ENCODE data around the gene DNAH17. TPM values are rescaled to one million over a fixed set of nuclear protein-coding genes. Genes with fewer than 3 reads are reported as not detected.

The DNAH17 gene
- total RNA-seq, 4 donors from 2014 or later, result under 0.01 TPM; not detected in 3

- in situ Hi-C loops (cut with MboI; ENCODE audit: low pct_ligation_motif_present in 1 of 4, low pct_unique_long_range_greater_than_20kb in 1 of 4, low sequenced_read_pairs in 3 of 4), result loop anchor here in 1 of 4 donors (10.0 to 25.0 kb wide), 2 partner anchors 211 to 319 kb away; no protein-coding TSS in a partner anchor
- DNase-seq, result no peak
- no peaks in the 10 kb centered on the region for H3K27me3 ChIP-seq
- no peaks in the 10 kb centered on the region for H3K4me1 ChIP-seq
- intact Hi-C loops (cut with DNase I; ENCODE audit: low total_unique reads), result loop anchor here (10.0 kb wide), 1 partner anchor 251 kb away; no protein-coding TSS in a partner anchor
- H3K36me3 ChIP-seq, result no peaks in the 10 kb centered on the region
- H3K27ac ChIP-seq, result no peak overlapping the region
- no peak for TF ChIP-seq POLR2AphosphoS5 (IDR thresholded peaks at IDR 0.05)
- TF ChIP-seq EP300 (IDR thresholded peaks at IDR 0.05; ENCODE audit: low read depth), result no peak
- no peak for TF ChIP-seq CTCF (IDR thresholded peaks at IDR 0.05)
- TF ChIP-seq POLR2A (IDR thresholded peaks at IDR 0.05), result no peak
- H3K4me3 ChIP-seq, result no peak overlapping the region
- no peaks in the 10 kb centered on the region for H3K9me3 ChIP-seq
- 70% methylated on average over 9 of the region's 9 CpGs; no CpG with 5 or more reads in 1 of the 2 donors for WGBS, 2 donors (ENCODE audit: low coverage in 1 of 2)
These were observed 83.7 kb downstream of the DNAH17 start for GRCh38 chr17:78493450-78493849.

DNA sequence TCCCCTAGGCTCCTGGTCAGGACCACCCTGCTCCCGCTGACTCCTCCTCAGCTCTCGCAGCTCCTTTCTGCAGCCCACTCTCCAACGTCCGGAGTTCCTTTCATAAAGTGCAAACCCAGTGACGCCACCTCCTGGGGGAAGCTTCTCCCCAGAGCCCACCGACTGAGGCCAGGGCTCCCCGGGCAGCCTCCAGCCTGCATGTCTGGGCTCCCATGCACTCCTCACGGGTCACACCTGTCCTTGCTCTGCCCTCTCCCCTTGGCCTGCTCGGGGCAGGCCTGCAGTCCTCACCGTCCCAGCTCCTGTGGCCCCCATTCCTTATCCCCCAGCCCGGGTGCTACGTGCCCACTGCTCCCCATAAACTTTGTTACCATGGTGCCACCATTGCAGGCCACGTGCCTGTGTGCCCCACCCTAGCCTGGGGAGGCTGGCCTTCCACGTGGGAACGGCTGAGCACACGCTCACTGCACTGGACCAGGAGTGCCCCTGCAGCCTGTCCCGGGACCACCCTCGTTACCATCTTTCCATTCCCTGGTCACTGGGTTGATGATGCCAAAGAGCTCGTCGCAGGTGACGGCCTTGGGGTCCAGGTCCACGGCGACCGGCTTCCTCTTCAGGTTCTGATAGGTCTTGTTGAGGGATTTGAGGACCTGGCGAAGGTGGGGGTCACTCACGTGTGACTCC is 84.9 kb downstream of the DNAH17 start:
- Histone ChIP-seq H3K9me3 (no peaks in the 10 kb centered on the region), H3K27ac (no peak overlapping the region), H3K27me3 (no peaks in the 10 kb centered on the region), H3K36me3 (no peaks in the 10 kb centered on the region), H3K4me3 (no peak overlapping the region), H3K4me1 (no peaks in the 10 kb centered on the region)
- intact Hi-C loops (cut with DNase I; ENCODE audit: low total_unique reads), result loop anchor here (10.0 kb wide), 1 partner anchor 253 kb away; no protein-coding TSS in a partner anchor
- in situ Hi-C loops (cut with MboI; ENCODE audit: low pct_ligation_motif_present in 1 of 4, low pct_unique_long_range_greater_than_20kb in 1 of 4, low sequenced_read_pairs in 3 of 4), result loop anchor here in 1 of 4 donors (10.0 to 25.0 kb wide), 2 partner anchors 213 to 320 kb away; no protein-coding TSS in a partner anchor
- 85% methylated on average over 8 to 26 of the region's 26 CpGs for WGBS, 2 donors (ENCODE audit: low coverage in 1 of 2)
- no peak for TF ChIP-seq POLR2AphosphoS5 (IDR thresholded peaks at IDR 0.05)
- TF ChIP-seq POLR2A (IDR thresholded peaks at IDR 0.05), result no peak
- TF ChIP-seq EP300 (IDR thresholded peaks at IDR 0.05; ENCODE audit: low read depth), result no peak
- TF ChIP-seq CTCF (IDR thresholded peaks at IDR 0.05), result no peak
- DNase-seq, result no peak

- H3K4me1 ChIP-seq, result no peaks in the 10 kb centered on the region
- no peaks in the 10 kb centered on the region for H3K27me3 ChIP-seq
- in situ Hi-C loops (cut with MboI; ENCODE audit: low pct_ligation_motif_present in 1 of 4, low pct_unique_long_range_greater_than_20kb in 1 of 4, low sequenced_read_pairs in 3 of 4) (loop anchor here in 1 of 4 donors (10.0 to 25.0 kb wide), 2 partner anchors 213 to 321 kb away; no protein-coding TSS in a partner anchor), intact Hi-C loops (cut with DNase I; ENCODE audit: low total_unique reads) (loop anchor here (10.0 kb wide), 1 partner anchor 253 kb away; no protein-coding TSS in a partner anchor)
- no peaks in the 10 kb centered on the region for H3K36me3 ChIP-seq
- H3K4me3 ChIP-seq, result no peak overlapping the region
- no peaks in the 10 kb centered on the region for H3K9me3 ChIP-seq
- TF ChIP-seq EP300 (IDR thresholded peaks at IDR 0.05; ENCODE audit: low read depth) (no peak), CTCF (IDR thresholded peaks at IDR 0.05) (no peak), POLR2A (IDR thresholded peaks at IDR 0.05) (no peak), POLR2AphosphoS5 (IDR thresholded peaks at IDR 0.05) (no peak)
- H3K27ac ChIP-seq, result no peak overlapping the region
- WGBS, 2 donors (ENCODE audit: low coverage in 1 of 2), result 91 to 96% methylated on average over 15 to 31 of the region's 31 CpGs
- DNase-seq, result no peak
These were observed 85.7 kb downstream of the DNAH17 start for GRCh38 chr17:78491236-78492115.

GRCh38 chr17:78490673-78491072 is 86.5 kb downstream of the DNAH17 start:
- intact Hi-C loops (cut with DNase I; ENCODE audit: low total_unique reads), result loop anchor here (10.0 kb wide), 1 partner anchor 254 kb away; no protein-coding TSS in a partner anchor
- no peak overlapping the region for H3K27ac ChIP-seq
- no peak for DNase-seq
- no peak overlapping the region for H3K4me3 ChIP-seq
- no peaks in the 10 kb centered on the region for H3K36me3 ChIP-seq
- H3K27me3 ChIP-seq, result no peaks in the 10 kb centered on the region
- in situ Hi-C loops (cut with MboI; ENCODE audit: low pct_ligation_motif_present in 1 of 4, low pct_unique_long_range_greater_than_20kb in 1 of 4, low sequenced_read_pairs in 3 of 4), result loop anchor here in 1 of 4 donors (10.0 to 25.0 kb wide), 2 partner anchors 214 to 322 kb away; no protein-coding TSS in a partner anchor
- no peaks in the 10 kb centered on the region for H3K9me3 ChIP-seq
- WGBS, 2 donors (ENCODE audit: low coverage in 1 of 2), result 91% methylated on average over 15 of the region's 15 CpGs; no CpG with 5 or more reads in 1 of the 2 donors
- TF ChIP-seq EP300 (IDR thresholded peaks at IDR 0.05; ENCODE audit: low read depth), result no peak
- no peak for TF ChIP-seq POLR2A (IDR thresholded peaks at IDR 0.05)
- TF ChIP-seq CTCF (IDR thresholded peaks at IDR 0.05), result no peak
- TF ChIP-seq POLR2AphosphoS5 (IDR thresholded peaks at IDR 0.05), result no peak
- no peaks in the 10 kb centered on the region for H3K4me1 ChIP-seq

Measured in transverse colon (tissue), 4 donors.